A549 (cell line): Measurements from ENCODE around the gene KRTAP5-2.

Experiments
- JUNB ChIP-seq: fragments of >200 bp; sonication (Bioruptor Twin); formaldehyde crosslinking; IDR thresholded peaks from 2 replicates; pipeline ENCODE4 v1.6.1; 2016
- POLR2A ChIP-seq: IDR thresholded peaks from 2 replicates; pipeline ENCODE4 v1.6.1; 2012; ENCODE audit warnings: mild to moderate bottlenecking, low read length
- RAD21 ChIP-seq, 2 experiments: fragments of >200 bp in 1 of 2; sonication (Bioruptor Twin) in 1 of 2; formaldehyde crosslinking in 1 of 2; IDR thresholded peaks in 1 of 2; conservative IDR thresholded peaks in 1 of 2; 2 replicates in 1 of 2; 3 replicates in 1 of 2; pipeline ENCODE4 v1.6.1; 2012 to 2018; ENCODE audit warnings: inconsistent platforms in 1 of 2
- RCOR1 ChIP-seq: fragments of 150-350 bp; IDR thresholded peaks from 2 replicates; pipeline ENCODE4 v1.6.1; 2014; ENCODE audit warnings: antibody characterized with exemption, low read length, low read depth
- TP53 ChIP-seq: fragments of 250-450 bp; sonication (Bioruptor Pico); IDR thresholded peaks from 2 replicates; pipeline ENCODE4 v1.5.0; 2021; ENCODE audit warnings: mild to moderate bottlenecking, moderate library complexity
- TF ChIP-seq, protein P1 (sequence below): fragments of >200 bp; sonication (Bioruptor Twin); formaldehyde crosslinking; IDR thresholded peaks from 3 replicates; pipeline ENCODE4 v1.5.1; 2016

DNA sequence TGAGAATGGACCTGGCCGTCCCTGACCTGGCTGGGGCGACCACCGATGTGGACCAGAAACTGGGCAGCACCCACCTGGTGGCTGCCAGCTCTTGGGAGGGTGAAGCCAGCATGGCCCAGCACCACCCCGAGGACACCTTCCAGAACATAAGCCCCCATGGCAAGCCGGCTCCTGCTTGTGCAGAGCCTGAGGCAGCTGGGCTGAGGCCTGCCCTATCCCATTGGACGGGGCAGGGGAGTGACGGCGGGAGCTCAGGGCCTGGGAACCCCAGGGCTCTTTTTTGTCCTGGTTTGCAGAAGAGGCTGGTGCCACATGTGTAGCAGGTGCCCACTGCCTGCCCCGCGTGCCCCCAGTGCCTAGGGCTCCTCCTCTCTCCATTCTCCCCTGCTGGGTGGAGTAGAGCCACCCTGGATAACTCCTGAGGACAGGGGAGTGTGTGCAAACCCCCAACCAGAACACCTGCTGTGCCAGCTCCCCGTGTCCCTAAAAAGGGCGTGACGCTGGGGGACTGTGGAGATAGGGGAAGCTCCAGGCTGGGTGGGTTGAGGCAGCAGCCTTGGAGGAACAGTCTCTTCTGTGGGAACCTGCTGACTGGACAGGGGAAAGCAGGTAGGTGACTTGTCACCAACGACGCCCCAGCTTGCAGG, 38.0 kb downstream of the KRTAP5-2 start:
- TF ChIP-seq, protein P1, sequence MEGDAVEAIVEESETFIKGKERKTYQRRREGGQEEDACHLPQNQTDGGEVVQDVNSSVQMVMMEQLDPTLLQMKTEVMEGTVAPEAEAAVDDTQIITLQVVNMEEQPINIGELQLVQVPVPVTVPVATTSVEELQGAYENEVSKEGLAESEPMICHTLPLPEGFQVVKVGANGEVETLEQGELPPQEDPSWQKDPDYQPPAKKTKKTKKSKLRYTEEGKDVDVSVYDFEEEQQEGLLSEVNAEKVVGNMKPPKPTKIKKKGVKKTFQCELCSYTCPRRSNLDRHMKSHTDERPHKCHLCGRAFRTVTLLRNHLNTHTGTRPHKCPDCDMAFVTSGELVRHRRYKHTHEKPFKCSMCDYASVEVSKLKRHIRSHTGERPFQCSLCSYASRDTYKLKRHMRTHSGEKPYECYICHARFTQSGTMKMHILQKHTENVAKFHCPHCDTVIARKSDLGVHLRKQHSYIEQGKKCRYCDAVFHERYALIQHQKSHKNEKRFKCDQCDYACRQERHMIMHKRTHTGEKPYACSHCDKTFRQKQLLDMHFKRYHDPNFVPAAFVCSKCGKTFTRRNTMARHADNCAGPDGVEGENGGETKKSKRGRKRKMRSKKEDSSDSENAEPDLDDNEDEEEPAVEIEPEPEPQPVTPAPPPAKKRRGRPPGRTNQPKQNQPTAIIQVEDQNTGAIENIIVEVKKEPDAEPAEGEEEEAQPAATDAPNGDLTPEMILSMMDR, result no peak
- TF ChIP-seq RAD21 (conservative IDR thresholded peaks at IDR 0.05 in 1 of 2, IDR thresholded peaks at IDR 0.05 in 1 of 2) (no peak), RCOR1 (no peak), TP53 (no peak), POLR2A (no peak), JUNB (no peak)
